ENCODE measurements around the gene FOXB1. TPM values are rescaled to one million over a fixed set of nuclear protein-coding genes. Genes with fewer than 3 reads are reported as not detected.

FOXB1 gene
- polyA plus RNA-seq, 3 donors, result not detected

DNA sequence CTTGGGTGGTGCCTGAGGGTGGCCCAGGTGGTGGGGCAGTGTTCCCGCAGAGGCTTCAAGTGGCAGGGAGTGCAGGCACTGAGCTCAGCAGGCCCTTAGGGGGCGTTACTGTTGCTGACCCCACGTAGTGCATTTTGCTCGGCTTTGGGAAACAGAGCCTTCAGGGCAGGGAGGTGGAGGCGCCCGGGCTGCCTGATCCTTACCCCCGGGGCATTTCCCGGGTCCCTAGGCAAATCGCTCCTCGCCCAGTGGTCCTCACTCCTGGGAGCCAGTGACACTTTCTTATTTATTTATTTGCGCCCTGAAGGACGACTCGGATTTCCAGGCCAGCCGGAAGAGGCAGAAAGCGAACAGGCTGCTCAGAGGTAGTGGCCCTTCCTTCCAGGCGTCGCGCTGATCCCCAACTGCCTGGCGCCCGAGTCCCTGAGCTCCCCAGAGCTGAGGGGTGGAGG is 10.1 kb upstream of the FOXB1 start:
- peaks cover 67 to 79% of the 10 kb centered on the region in 2 donors for H3K27me3 ChIP-seq (ENCODE audit: control insufficient read depth in 2 of 2, insufficient read depth in 2 of 2, low read length in 2 of 2)
- intact Hi-C loops (cut with micrococcal nuclease), result no loop called here
- no peak for DNase-seq

DNA sequence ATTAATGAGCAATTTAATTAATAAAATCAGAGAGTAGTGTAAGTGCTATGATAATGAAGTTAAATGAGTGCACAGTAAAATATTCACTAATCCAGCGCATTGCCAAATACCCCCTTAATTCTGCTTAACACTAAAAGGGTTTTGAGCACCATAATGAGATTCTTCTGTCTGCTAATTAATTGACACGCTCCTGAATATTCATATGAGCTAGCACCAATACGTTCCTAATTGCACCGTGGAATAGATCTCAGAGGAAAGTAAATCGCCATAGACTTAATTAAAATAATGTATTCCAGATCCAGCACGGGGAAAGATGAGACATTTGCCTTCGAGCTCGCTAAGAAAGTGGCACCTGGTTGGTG is 9.6 kb upstream of the FOXB1 start:
- peaks cover 0 to 25% (median 4%) of the 10 kb centered on the region in 7 donors for H3K9me3 Mint-ChIP-seq
- no peak overlapping the region for H3K27ac Mint-ChIP-seq
- H4K20me1 ChIP-seq (ENCODE audit: insufficient read depth, low read length), result no peaks in the 10 kb centered on the region
- H3K4me2 ChIP-seq (replicated peaks; ENCODE audit: extremely low read depth, low read length, poor library complexity, severe bottlenecking), result no peak overlapping the region
- H3K4me1 Mint-ChIP-seq, result peaks cover 8% of the 10 kb centered on the region
- 4% methylated on average over 4 of the region's 8 CpGs for WGBS (ENCODE audit: insufficient coverage)
- intact Hi-C loops (cut with micrococcal nuclease), result no loop called here
- no peak overlapping the region for H2AFZ ChIP-seq (ENCODE audit: insufficient read depth, low read depth, low read length, poor library complexity, severe bottlenecking)
- peaks cover 76 to 87% (median 77%) of the 10 kb centered on the region in 3 donors for H3K27me3 Mint-ChIP-seq (ENCODE audit: low read depth in 3 of 3)
- H3K36me3 Mint-ChIP-seq, result peaks cover 0 to 4% of the 10 kb centered on the region in 2 donors
- peaks cover 72 to 85% of the 10 kb centered on the region in 2 donors for H3K27me3 ChIP-seq (ENCODE audit: control insufficient read depth in 2 of 2, insufficient read depth in 2 of 2, low read length in 2 of 2)
- H3K36me3 ChIP-seq (replicated peaks in 1 of 2; ENCODE audit: control insufficient read depth in 1 of 2, insufficient read depth in 2 of 2, low read length in 2 of 2), result no peaks in the 10 kb centered on the region
- peak overlapping the region; percentile 31 to 77 for H3K4me3 Mint-ChIP-seq
- no peaks in the 10 kb centered on the region for H3K4me1 ChIP-seq (ENCODE audit: control insufficient read depth in 1 of 2, insufficient read depth in 2 of 2, low read length in 2 of 2)
- no peak overlapping the region for H3K27ac ChIP-seq (ENCODE audit: low read depth in 1 of 2, low read length in 2 of 2)
- H3K9me3 ChIP-seq (replicated peaks in 1 of 2; ENCODE audit: control insufficient read depth in 1 of 2, insufficient read depth in 1 of 2, low read length in 2 of 2), result peaks cover 0 to 32% of the 10 kb centered on the region in 2 donors
- no peak for DNase-seq
- no peak overlapping the region for H3K4me3 ChIP-seq (replicated peaks in 1 of 3; ENCODE audit: low read depth in 2 of 3, low read length in 3 of 3)
- TF ChIP-seq CTCF (IDR thresholded peaks at IDR 0.05), result no peak
- H3K79me2 ChIP-seq (ENCODE audit: insufficient read depth, low read length), result no peaks in the 10 kb centered on the region
- no peak overlapping the region for H3K9ac ChIP-seq (ENCODE audit: insufficient read depth, low read length, poor library complexity, severe bottlenecking)

More for the DNA sequence above, 10.1 kb upstream of the FOXB1 start:
- no peaks in the 10 kb centered on the region for H3K4me1 ChIP-seq (ENCODE audit: control insufficient read depth in 1 of 2, insufficient read depth in 2 of 2, low read length in 2 of 2)
- H2AFZ ChIP-seq (ENCODE audit: insufficient read depth, low read depth, low read length, poor library complexity, severe bottlenecking), result no peak overlapping the region
- H3K36me3 ChIP-seq (replicated peaks in 1 of 2; ENCODE audit: control insufficient read depth in 1 of 2, insufficient read depth in 2 of 2, low read length in 2 of 2), result no peaks in the 10 kb centered on the region
- H3K9ac ChIP-seq (ENCODE audit: insufficient read depth, low read length, poor library complexity, severe bottlenecking), result no peak overlapping the region
- no peak overlapping the region for H3K27ac ChIP-seq (ENCODE audit: low read depth in 1 of 2, low read length in 2 of 2)
- no peak for TF ChIP-seq CTCF (IDR thresholded peaks at IDR 0.05)
- WGBS (ENCODE audit: insufficient coverage), result 11% methylated on average over 17 of the region's 20 CpGs
- Mint-ChIP-seq H3K27me3 (ENCODE audit: low read depth in 3 of 3) (peaks cover 72 to 84% (median 73%) of the 10 kb centered on the region in 3 donors), H3K27ac (no peak overlapping the region), H3K9me3 (peaks cover 0 to 21% (median 4%) of the 10 kb centered on the region in 7 donors), H3K36me3 (peaks cover 0 to 2% of the 10 kb centered on the region in 2 donors), H3K4me1 (peaks cover 8% of the 10 kb centered on the region), H3K4me3 (peak overlapping the region in 1 of 2 donors; percentile 77)
- H3K4me2 ChIP-seq (replicated peaks; ENCODE audit: extremely low read depth, low read length, poor library complexity, severe bottlenecking), result no peak overlapping the region
- no peaks in the 10 kb centered on the region for H4K20me1 ChIP-seq (ENCODE audit: insufficient read depth, low read length)
- H3K9me3 ChIP-seq (replicated peaks in 1 of 2; ENCODE audit: control insufficient read depth in 1 of 2, insufficient read depth in 1 of 2, low read length in 2 of 2), result peaks cover 0 to 29% of the 10 kb centered on the region in 2 donors
- H3K79me2 ChIP-seq (ENCODE audit: insufficient read depth, low read length), result no peaks in the 10 kb centered on the region
- no peak overlapping the region for H3K4me3 ChIP-seq (replicated peaks in 1 of 3; ENCODE audit: low read depth in 2 of 3, low read length in 3 of 3)

Data from CD14-positive monocyte (primary cell).